Hematopoietic multipotent progenitor cell treated with erythropoietin and hydrocortisone succinate and interleukin-3 and kit ligand, for 6 days (in vitro differentiated cells): ENCODE measurements around the gene SLC2A14.
A peak's percentile ranks its signal among the peaks of the same experiment; 100 is the strongest.
"Not testable (repeated sequence)": the region's sequence is repeated elsewhere in the genome, so short reads cannot be mapped to it uniquely, and the experiment has no call there.

Source experiments
- DNase-seq: peaks from one replicate; pipeline ENCODE4 v3.0.0-alpha.2; 2015

The SLC2A14 gene

GRCh38 chr12:7868391-7868790, 4.3 kb downstream of the SLC2A14 start:
- no peak for DNase-seq

- DNase-seq, result peak; percentile 82
Measured at GRCh38 chr12:7864601-7865150, 8.0 kb downstream of the SLC2A14 start.

GRCh38 chr12:7862814-7863348, 9.8 kb downstream of the SLC2A14 start:
- DNase-seq, result peak; percentile 37

GRCh38 chr12:7862301-7862700, 10.4 kb downstream of the SLC2A14 start:
- DNase-seq, result not testable (repeated sequence)

- no peak for DNase-seq
Measured at GRCh38 chr12:7859552-7859951, 13.2 kb downstream of the SLC2A14 start.

- DNase-seq, result no peak
Measured at GRCh38 chr12:7857971-7858370, 14.7 kb downstream of the SLC2A14 start.

- no peak for DNase-seq
Measured at GRCh38 chr12:7856516-7856915, 16.2 kb downstream of the SLC2A14 start.

- DNase-seq, result no peak
Measured at GRCh38 chr12:7853557-7853956, 19.2 kb downstream of the SLC2A14 start.

- not testable (repeated sequence) for DNase-seq
Measured at GRCh38 chr12:7851622-7852081, 21.1 kb downstream of the SLC2A14 start.

GRCh38 chr12:7850099-7850498, 22.6 kb downstream of the SLC2A14 start:
- DNase-seq, result not testable (repeated sequence)

GRCh38 chr12:7848098-7848422, 24.7 kb downstream of the SLC2A14 start:
- DNase-seq, result not testable (repeated sequence)

GRCh38 chr12:7847226-7848097, 25.3 kb downstream of the SLC2A14 start:
- not testable (repeated sequence) for DNase-seq

- DNase-seq, result peak; percentile 47
Measured at GRCh38 chr12:7844116-7844515, 28.6 kb downstream of the SLC2A14 start.

GRCh38 chr12:7843583-7843982, 29.1 kb downstream of the SLC2A14 start:
- DNase-seq, result not testable (repeated sequence)

GRCh38 chr12:7843149-7843548, 29.6 kb downstream of the SLC2A14 start:
- DNase-seq, result not testable (repeated sequence)

- DNase-seq, result not testable (repeated sequence)
Measured at GRCh38 chr12:7842444-7842843, 30.3 kb downstream of the SLC2A14 start.

GRCh38 chr12:7839848-7840247, 32.9 kb downstream of the SLC2A14 start:
- DNase-seq, result not testable (repeated sequence)

GRCh38 chr12:7839226-7839625, 33.5 kb downstream of the SLC2A14 start:
- not testable (repeated sequence) for DNase-seq

- DNase-seq, result no peak
Measured at GRCh38 chr12:7837366-7837765, 35.3 kb downstream of the SLC2A14 start.

GRCh38 chr12:7835766-7836165, 36.9 kb downstream of the SLC2A14 start:
- DNase-seq, result no peak

- no peak for DNase-seq
Measured at GRCh38 chr12:7835116-7835515, 37.6 kb downstream of the SLC2A14 start.

GRCh38 chr12:7834701-7835100, 38.0 kb downstream of the SLC2A14 start:
- DNase-seq, result peak; percentile 20

GRCh38 chr12:7833831-7834230, 38.9 kb downstream of the SLC2A14 start:
- no peak for DNase-seq

- DNase-seq, result peak; percentile 63
Measured at GRCh38 chr12:7833201-7833600, 39.5 kb downstream of the SLC2A14 start.
